Measurements from ENCODE around the gene PPCS.

Gene PPCS

GRCh38 chr1:42456010-42456753 lies at the start of gene PPCS, which contains the start of gene ZMYND12:
PPCS (plus strand) TSS chr1:42456543; CDS start chr1:42456566, 23 bp downstream.
ZMYND12 (minus strand) TSS chr1:42456022; CDS start chr1:42455997, 25 bp downstream.
- peak; percentile 84 for DNase-seq
- Histone ChIP-seq H3K36me3 (peaks cover 16% of the 10 kb centered on the region), H3K27ac (peak within 1 kb of the TSS; percentile 81), H3K4me3 (ENCODE audit: low read depth, low read length) (peak within 1 kb of the TSS; percentile 82), H3K27me3 (ENCODE audit: insufficient read depth, low read depth, severe bottlenecking) (no peaks in the 10 kb centered on the region), H3K9me3 (ENCODE audit: severe bottlenecking) (no peaks in the 10 kb centered on the region)
- no peak for TF ChIP-seq CTCF (IDR thresholded peaks at IDR 0.05; ENCODE audit: low read depth, low read length)

GRCh38 chr1:42414551-42415496 lies 41.5 kb upstream of the PPCS start:
- Histone ChIP-seq H3K36me3 (peaks cover 29% of the 10 kb centered on the region), H3K9me3 (ENCODE audit: severe bottlenecking) (no peaks in the 10 kb centered on the region), H3K27me3 (ENCODE audit: insufficient read depth, low read depth, severe bottlenecking) (no peaks in the 10 kb centered on the region), H3K4me3 (ENCODE audit: low read depth, low read length) (no peak overlapping the region), H3K27ac (no peak overlapping the region)
- DNase-seq, result no peak
- TF ChIP-seq CTCF (IDR thresholded peaks at IDR 0.05; ENCODE audit: low read depth, low read length), result no peak

GRCh38 chr1:42417166-42417565 lies 39.2 kb upstream of the PPCS start:
- no peaks in the 10 kb centered on the region for H3K27me3 ChIP-seq (ENCODE audit: insufficient read depth, low read depth, severe bottlenecking)
- H3K36me3 ChIP-seq, result peaks cover 22% of the 10 kb centered on the region
- no peak overlapping the region for H3K4me3 ChIP-seq (ENCODE audit: low read depth, low read length)
- no peaks in the 10 kb centered on the region for H3K9me3 ChIP-seq (ENCODE audit: severe bottlenecking)
- no peak for TF ChIP-seq CTCF (IDR thresholded peaks at IDR 0.05; ENCODE audit: low read depth, low read length)
- no peak overlapping the region for H3K27ac ChIP-seq
- no peak for DNase-seq

- DNase-seq, result no peak
- Histone ChIP-seq H3K27ac (no peak overlapping the region), H3K27me3 (ENCODE audit: insufficient read depth, low read depth, severe bottlenecking) (no peaks in the 10 kb centered on the region)
Observed at GRCh38 chr1:42418516-42418915, 37.8 kb upstream of the PPCS start.

More at GRCh38 chr1:42418516-42418915, 37.8 kb upstream of the PPCS start:
- no peak for TF ChIP-seq CTCF (IDR thresholded peaks at IDR 0.05; ENCODE audit: low read depth, low read length)
- Histone ChIP-seq H3K36me3 (peaks cover 14% of the 10 kb centered on the region), H3K9me3 (ENCODE audit: severe bottlenecking) (no peaks in the 10 kb centered on the region), H3K4me3 (ENCODE audit: low read depth, low read length) (no peak overlapping the region)

Data from WERI-Rb-1 (cell line).